KMS-11 (cell line): ENCODE measurements around the gene ZDHHC20.

Source experiments
- H2AFZ ChIP-seq: fragments of 200-600 bp; sonication (generic); 2 replicates; pipeline ENCODE4 v1.6.1; 2016; ENCODE audit warnings: antibody characterized with exemption, mixed run types, low read depth
- H3K27ac ChIP-seq: fragments of 200-600 bp; sonication (generic); 2 replicates; pipeline ENCODE4 v1.6.1; 2016; ENCODE audit warnings: mild to moderate bottlenecking, mixed run types
- H3K27me3 ChIP-seq: fragments of 200-600 bp; sonication (generic); 2 replicates; pipeline ENCODE4 v1.6.1; 2017; ENCODE audit warnings: mild to moderate bottlenecking, low read depth, mixed run types, moderate library complexity; ENCODE audit not compliant: insufficient read depth
- H3K36me3 ChIP-seq: fragments of 200-600 bp; sonication (generic); 2 replicates; pipeline ENCODE4 v1.6.1; 2017; ENCODE audit warnings: mild to moderate bottlenecking, mixed run types; ENCODE audit not compliant: insufficient read depth
- H3K4me1 ChIP-seq: fragments of 200-600 bp; sonication (generic); 2 replicates; pipeline ENCODE4 v1.6.1; 2016; ENCODE audit warnings: mild to moderate bottlenecking, low read depth, mixed run types; ENCODE audit not compliant: poor library complexity, severe bottlenecking
- H3K4me2 ChIP-seq: fragments of 200-600 bp; sonication (generic); 2 replicates; pipeline ENCODE4 v1.7.0; 2016; ENCODE audit warnings: mild to moderate bottlenecking, mixed run types
- H3K4me3 ChIP-seq: fragments of 200-600 bp; sonication (generic); IDR thresholded peaks from 2 replicates; pipeline ENCODE4 v1.6.1; 2017; ENCODE audit warnings: low read depth, low read length, mixed read lengths; ENCODE audit not compliant: insufficient read depth
- H3K79me2 ChIP-seq: fragments of 200-600 bp; sonication (generic); 2 replicates; pipeline ENCODE4 v1.6.1; 2016; ENCODE audit warnings: low read depth, mixed run types; ENCODE audit not compliant: insufficient read depth
- H3K9ac ChIP-seq: fragments of 200-600 bp; sonication (generic); 2 replicates; pipeline ENCODE4 v1.6.1; 2016; ENCODE audit warnings: mild to moderate bottlenecking, mixed run types
- H4K20me1 ChIP-seq: fragments of 200-600 bp; sonication (generic); 2 replicates; pipeline ENCODE4 v1.6.1; 2016; ENCODE audit warnings: mild to moderate bottlenecking, mixed run types; ENCODE audit not compliant: insufficient read depth
- TF ChIP-seq, protein P1 (sequence below): fragments of 200-600 bp; sonication (generic); conservative IDR thresholded peaks from 2 replicates; pipeline ENCODE4 v1.6.1; 2017; ENCODE audit warnings: low read depth, mild to moderate bottlenecking, antibody characterized with exemption, low read length, moderate library complexity, mixed read lengths

The ZDHHC20 gene

DNA sequence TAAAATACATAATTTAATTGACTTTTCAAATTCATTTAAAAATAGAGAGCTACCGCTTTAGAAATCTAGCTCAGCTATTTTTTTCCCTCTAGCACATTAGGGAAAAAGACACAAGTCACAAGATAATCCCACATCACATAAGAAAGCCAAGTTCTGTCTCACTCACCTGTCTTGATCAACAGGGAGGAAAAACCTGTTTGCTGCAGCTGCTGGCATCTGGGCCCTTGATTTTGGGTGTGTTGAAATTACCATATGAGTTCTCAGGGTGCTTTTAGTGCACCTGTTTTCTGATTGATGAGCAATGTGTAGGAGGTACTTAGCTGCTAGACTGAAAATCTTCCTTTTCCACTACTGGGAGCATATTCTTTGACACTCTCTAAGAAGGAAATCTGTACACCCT is 53.8 kb downstream of the ZDHHC20 start:
- Histone ChIP-seq H2AFZ (no peak overlapping the region), H3K27me3 (no peaks in the 10 kb centered on the region), H3K36me3 (no peaks in the 10 kb centered on the region), H3K79me2 (no peaks in the 10 kb centered on the region), H3K9ac (no peak overlapping the region), H4K20me1 (no peaks in the 10 kb centered on the region), H3K27ac (no peak overlapping the region), H3K4me2 (no peak overlapping the region), H3K4me3 (no peak overlapping the region), H3K4me1 (no peaks in the 10 kb centered on the region)
- TF ChIP-seq, protein P1, sequence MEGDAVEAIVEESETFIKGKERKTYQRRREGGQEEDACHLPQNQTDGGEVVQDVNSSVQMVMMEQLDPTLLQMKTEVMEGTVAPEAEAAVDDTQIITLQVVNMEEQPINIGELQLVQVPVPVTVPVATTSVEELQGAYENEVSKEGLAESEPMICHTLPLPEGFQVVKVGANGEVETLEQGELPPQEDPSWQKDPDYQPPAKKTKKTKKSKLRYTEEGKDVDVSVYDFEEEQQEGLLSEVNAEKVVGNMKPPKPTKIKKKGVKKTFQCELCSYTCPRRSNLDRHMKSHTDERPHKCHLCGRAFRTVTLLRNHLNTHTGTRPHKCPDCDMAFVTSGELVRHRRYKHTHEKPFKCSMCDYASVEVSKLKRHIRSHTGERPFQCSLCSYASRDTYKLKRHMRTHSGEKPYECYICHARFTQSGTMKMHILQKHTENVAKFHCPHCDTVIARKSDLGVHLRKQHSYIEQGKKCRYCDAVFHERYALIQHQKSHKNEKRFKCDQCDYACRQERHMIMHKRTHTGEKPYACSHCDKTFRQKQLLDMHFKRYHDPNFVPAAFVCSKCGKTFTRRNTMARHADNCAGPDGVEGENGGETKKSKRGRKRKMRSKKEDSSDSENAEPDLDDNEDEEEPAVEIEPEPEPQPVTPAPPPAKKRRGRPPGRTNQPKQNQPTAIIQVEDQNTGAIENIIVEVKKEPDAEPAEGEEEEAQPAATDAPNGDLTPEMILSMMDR, result no peak

DNA sequence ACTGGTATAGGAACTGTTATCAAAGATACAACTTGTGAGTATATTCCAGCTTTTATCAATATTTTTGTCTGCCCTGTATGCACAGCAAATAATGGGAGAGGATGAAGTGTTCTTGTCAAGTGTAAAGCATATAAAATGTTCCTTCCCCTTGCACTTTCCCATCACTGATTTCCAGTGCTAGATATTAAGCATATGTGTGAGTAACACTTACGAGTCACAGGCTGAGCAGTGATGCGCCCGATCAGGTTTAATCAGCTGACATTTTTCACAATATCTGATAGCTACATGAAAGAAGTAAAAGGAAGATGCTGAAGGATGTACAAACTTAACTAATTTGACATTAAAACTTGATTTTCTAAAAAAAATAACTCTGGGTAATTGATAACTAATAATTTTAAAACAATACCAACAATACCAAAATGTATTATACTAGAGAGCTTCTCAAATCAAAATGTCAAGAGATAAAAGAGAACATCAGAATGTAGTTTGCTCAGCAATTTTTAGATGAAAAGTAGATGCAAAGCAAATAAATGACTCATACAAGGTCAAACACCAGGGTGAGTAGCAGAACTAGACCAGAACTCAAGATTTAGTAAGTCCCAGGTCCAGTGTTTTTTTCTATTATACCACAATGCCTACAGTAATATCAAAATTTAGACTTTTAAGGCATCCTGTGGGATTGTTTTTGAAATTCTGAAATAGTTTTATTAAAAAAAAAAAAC is 56.4 kb downstream of the ZDHHC20 start:
- no peaks in the 10 kb centered on the region for H3K4me1 ChIP-seq
- H3K79me2 ChIP-seq, result no peaks in the 10 kb centered on the region
- no peak overlapping the region for H3K27ac ChIP-seq
- no peak overlapping the region for H3K4me3 ChIP-seq
- TF ChIP-seq, protein P1, result no peak
- H3K27me3 ChIP-seq, result no peaks in the 10 kb centered on the region
- H3K4me2 ChIP-seq, result no peak overlapping the region
- H3K9ac ChIP-seq, result no peak overlapping the region
- no peaks in the 10 kb centered on the region for H3K36me3 ChIP-seq
- H2AFZ ChIP-seq, result no peak overlapping the region
- H4K20me1 ChIP-seq, result no peaks in the 10 kb centered on the region

DNA sequence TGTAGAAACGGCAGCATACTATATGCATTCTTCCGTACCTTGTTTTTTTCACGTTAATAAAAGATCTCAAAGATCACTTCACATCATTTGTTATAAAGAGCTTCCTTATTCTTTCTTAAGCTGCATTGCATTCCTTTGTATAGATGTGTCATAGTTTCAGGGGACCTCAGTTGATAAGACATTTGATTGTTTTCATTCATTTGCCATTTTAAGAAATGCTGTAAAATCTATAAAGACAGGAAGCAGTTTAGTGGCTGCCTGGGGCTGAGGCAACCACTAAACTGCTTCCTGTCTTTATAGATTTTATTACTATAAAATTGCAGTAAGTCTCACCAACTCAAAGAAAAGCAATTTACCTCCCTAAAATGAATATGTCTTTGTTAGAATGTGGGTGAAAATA is 59.4 kb downstream of the ZDHHC20 start:
- TF ChIP-seq, protein P1, result no peak
- no peak overlapping the region for H3K27ac ChIP-seq

DNA sequence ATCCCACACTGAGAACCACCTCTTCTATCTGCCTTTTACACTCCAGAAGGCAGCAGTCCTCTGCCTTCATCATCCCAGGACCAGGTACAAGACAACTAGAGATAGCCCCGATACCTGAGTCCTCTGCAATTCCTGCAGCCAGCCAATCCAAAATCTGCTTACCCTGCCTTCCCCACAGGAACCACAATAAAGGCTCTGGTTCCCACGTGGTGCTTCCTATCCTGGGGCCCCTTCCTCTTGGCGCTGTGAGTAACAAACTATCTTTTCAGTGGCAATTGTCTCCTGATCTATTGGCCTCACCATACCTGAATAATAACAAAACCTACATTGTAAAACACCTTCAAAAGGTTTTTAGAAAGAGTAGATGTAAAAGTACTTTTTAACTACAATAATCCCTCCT is 63.1 kb downstream of the ZDHHC20 start:
- H3K9ac ChIP-seq, result no peak overlapping the region
- H2AFZ ChIP-seq, result no peak overlapping the region
- H3K4me2 ChIP-seq, result no peak overlapping the region
- no peaks in the 10 kb centered on the region for H3K27me3 ChIP-seq
- H3K79me2 ChIP-seq, result no peaks in the 10 kb centered on the region
- H3K4me3 ChIP-seq, result no peak overlapping the region
- TF ChIP-seq, protein P1, result no peak
- no peak overlapping the region for H3K27ac ChIP-seq
- H4K20me1 ChIP-seq, result no peaks in the 10 kb centered on the region
- H3K4me1 ChIP-seq, result no peaks in the 10 kb centered on the region
- H3K36me3 ChIP-seq, result no peaks in the 10 kb centered on the region

More for the DNA sequence above, 59.4 kb downstream of the ZDHHC20 start:
- Histone ChIP-seq H3K27me3 (no peaks in the 10 kb centered on the region), H3K4me3 (no peak overlapping the region), H3K36me3 (no peaks in the 10 kb centered on the region), H3K9ac (no peak overlapping the region), H4K20me1 (no peaks in the 10 kb centered on the region), H3K79me2 (no peaks in the 10 kb centered on the region), H3K4me1 (no peaks in the 10 kb centered on the region), H3K4me2 (no peak overlapping the region), H2AFZ (no peak overlapping the region)
